HK-2 (cell line): ENCODE results near the gene GALNT16.
A peak's percentile ranks its signal among the peaks of the same experiment; 100 is the strongest.
"Not testable (repeated sequence)": the region's sequence is repeated elsewhere in the genome, so short reads cannot be mapped to it uniquely, and the experiment has no call there.

Experiments
- DNase-seq: peaks from one replicate; pipeline ENCODE4 v3.0.0-alpha.2; 2018; ENCODE audit not compliant: unreplicated experiment

Gene GALNT16

DNA sequence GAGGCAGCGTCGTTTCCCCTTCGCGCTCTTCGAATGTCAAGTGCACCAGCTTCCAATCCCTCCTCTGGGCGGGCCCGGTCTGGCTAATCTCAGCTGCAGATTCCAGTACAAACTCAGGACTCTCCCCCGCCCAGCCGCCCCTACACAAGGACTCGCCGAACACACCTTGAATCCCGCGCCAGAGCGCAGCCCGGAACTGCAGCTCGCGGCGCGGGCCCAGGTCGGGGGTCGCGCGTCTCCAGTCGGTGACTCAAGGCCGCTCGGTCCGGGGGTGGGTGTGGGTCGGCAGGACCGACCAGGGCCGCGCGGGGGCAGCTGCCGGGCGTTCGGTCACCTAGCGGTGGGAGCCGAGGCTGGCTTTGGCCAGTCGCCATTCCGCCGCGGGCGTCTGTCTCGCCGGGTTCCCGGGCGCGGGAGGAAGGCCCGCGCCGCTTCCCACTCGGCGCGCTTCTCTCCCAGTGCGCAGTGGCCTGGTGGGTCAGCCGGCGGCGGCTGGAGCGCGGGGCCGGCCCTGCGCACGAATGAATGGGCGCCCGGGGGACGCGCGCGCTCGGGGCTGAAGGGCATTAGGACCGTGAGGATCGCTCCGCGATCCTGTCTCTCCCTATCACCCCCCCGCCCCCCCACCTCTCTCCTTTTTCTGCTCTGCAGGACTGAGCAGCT lies at the start of gene GALNT16:
GALNT16 (plus strand) TSS at position 632 of the 663 bp plus-strand sequence. CDS start 133 bp downstream, outside the sequence.
- no peak for DNase-seq

DNA sequence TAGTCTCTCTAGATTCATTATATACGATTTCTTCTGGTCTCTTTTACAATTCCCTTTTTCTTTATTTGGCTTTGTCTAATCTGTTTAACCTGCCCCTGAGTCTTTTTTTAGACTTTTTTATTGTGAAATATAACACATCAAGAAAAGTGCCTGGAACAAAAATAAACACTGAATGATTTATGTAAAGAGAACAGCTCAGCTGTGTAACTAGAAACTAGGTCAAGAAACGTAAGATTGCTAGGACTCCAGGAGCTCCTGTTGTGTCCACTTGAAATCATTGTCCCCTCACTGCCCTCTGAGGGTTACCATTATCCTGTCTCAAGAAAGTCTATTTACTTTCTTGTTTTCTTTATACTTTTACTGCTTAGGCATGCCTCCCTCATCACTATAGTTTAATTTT lies 45.6 kb upstream of the GALNT16 start:
- no peak for DNase-seq

DNA sequence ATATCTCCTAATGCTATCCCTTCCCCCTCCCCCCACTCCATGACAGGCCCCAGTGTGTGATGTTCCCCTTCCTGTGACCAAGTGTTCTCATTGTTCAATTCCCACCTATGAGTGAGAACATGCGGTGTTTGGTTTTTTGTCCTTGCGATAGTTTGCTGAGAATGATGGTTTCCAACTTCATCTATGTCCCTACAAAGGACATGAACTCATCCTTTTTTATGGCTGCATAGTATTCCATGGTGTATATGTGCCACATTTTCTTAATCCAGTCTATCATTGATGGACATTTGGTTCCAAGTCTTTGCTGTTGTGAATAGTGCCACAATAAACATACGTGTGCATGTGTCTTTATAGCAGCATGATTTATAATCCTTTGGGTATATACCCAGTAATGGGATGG lies 42.3 kb upstream of the GALNT16 start:
- not testable (repeated sequence) for DNase-seq

DNA sequence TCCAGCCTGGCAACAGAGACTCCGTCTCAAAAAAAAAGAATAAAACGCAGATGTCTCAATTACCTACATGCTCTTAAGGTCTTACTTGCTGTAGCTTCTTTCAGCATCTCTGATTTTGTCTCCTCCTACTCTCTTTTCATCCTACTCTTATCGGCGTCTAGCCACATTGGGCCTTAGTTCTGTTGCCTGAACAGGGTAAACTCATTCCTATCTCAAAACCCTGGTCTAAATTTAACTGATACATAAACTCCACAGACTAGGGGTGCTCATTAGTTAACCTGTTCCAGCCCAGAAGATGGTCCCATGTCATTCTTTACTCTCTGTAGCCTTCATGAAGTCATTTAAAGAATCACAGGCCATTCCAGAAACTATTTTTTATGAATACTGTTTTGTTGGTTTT lies 35.0 kb upstream of the GALNT16 start:
- no peak for DNase-seq

DNA sequence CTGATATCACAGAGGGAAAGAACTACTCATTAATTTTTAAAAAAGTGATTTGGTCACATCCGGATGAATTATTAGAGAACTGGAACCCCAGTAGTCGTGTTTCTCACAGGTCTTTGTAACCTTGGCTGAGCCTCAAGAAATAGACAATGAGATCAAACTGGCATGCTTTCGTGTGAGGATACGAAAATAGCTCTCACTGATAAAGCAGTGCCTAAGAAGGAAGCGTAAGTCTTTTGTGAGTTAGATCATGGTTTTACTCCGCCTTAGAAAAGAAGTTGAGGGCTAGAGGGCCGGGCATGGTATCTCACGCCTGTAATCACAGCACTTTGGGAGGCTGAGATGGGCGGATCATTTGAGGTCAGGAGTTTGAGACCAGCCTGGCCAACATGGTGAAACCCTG lies 33.8 kb upstream of the GALNT16 start:
- DNase-seq = no peak

DNA sequence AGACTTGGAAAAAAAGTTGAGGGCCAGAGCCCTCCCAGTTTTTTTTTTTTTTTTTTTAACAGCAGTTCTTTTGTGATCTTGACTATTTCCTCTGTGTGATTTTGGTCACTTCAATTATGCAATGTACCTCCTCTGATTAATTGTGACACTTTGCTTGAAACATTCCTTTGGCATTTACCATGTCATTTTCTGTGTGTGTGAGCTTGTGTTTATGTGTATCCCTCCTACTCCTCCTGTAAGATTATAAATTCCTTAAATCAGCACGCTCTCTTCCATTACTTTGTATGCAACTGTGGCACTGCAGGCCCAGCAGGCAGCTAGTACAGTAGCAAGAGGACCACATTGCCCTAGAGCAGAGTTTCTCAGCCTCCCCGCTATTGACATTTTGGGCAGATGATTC lies 33.2 kb upstream of the GALNT16 start:
- no peak for DNase-seq

DNA sequence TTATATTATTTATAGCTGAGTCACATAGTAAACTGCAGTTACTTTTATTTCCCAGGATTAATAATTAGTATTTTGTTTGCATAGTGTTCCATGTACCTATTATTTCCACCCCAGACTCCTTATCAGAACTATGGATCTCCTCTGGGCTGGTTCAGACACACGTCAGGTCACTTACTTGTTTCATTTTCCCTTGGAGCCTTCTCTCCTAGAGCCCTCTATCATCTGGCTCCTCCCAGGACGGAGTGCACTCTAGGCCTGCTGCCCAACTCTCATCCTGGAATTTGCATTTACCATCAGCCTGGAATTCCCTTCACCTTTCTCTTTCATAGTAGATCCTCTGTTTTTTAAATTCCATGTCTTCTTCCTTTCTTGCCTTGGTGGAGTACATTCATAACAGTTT lies 28.5 kb upstream of the GALNT16 start:
- DNase-seq = no peak

DNA sequence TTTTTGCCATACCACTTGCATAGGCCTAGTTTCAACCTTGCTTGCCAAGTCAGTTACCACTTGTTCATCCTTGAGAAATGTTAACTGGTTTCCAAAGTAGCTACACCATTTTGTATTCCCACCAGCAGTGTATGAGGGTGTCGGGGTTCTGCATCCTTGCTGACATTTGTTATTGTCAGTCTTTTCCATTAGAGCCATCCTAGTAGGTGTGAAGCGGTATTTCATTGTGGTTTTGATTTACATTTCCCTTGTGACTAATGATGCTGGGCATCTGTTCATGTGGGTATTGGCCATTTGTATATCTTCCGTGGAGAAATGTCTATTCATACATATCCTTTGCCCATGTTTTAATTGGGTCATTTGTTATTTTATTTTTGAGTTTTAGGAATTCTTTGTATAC lies 27.6 kb upstream of the GALNT16 start:
- no peak for DNase-seq

DNA sequence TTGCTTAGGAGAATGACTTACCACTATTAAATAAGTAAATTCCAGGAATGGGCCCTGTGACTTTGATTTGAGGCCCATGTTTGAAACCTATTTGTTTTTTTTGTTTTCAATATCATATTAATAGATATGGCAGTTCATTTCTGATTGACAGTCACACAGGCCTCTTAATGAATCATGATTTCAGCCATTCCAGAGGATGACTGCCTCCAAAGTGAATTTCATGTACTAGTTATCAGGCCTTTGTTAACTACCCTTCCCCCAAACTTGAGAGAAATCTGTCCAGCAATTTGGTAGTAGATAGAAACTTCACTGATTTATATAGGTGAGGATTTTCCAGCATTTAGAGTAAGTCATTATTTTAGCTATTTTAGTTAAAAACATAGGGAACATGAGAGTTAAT lies 25.9 kb upstream of the GALNT16 start:
- DNase-seq = no peak

DNA sequence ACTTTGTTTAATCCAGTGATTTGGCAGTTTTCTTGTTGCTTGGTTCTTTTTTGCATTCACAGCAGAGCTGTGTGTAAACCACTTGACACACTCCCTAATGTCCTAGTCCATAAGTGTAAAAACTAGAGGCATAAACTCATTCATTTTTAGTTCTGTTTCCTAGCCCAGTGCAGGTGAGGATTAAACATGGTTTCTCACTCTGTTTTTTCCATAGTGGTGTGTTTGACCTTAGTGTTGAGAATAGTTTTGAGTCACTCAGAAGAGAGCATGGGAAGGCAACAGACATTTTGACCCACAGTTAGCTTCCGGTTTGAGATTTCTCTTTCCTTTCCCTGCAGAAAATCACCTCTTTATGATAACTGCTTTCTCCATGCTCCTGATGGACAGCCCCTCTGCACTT lies 24.2 kb upstream of the GALNT16 start:
- no peak for DNase-seq

DNA sequence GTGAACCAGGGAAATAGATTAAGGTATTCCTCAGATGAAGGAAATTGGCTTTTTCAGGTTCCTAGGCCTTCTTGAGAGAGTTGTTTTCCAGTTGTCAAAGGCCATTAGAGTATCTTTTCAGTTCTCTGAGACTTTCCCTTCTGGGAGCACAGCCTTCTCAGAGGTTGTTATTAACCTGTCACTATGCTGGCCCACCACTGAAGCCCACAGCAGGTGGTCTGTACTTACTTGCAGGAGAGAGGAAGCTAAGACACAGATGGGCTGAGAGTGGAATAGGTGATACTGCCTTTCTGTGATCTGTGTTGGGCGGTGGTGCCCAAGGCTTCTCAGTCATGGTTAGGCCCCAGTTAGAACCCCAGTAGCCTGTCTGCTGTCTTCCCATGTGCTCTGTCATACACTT lies 22.8 kb upstream of the GALNT16 start:
- DNase-seq = no peak

DNA sequence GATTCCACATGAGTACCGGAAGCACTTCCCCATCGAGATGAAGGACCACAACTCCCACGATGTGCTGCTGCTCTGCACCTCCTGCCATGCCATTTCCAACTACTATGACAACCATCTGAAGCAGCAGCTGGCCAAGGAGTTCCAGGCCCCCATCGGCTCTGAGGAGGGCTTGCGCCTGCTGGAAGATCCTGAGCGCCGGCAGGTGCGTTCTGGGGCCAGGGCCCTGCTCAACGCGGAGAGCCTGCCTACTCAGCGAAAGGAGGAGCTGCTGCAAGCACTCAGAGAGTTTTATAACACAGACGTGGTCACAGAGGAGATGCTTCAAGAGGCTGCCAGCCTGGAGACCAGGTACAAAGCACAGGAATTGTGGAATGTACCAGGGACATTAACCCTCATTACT lies 22.4 kb upstream of the GALNT16 start:
- DNase-seq = no peak

DNA sequence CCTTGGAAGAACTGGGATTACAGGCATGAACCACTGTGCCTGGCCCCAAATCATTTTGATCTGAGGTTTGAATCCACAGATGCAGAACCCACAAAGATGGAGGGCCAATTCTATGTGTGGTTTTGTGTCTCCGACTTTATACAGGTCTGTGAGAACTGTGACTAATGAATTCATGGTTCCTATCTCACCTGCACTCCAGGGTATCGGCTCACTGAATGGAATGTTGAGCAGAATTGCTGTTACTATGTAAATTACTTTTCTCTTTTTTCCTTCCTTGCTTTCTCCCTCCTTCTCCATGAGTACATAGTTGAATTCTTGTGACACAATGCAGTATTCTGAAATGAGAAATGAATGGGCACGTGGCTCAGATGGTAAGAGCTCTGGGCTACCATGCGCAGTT lies 21.1 kb upstream of the GALNT16 start:
- no peak for DNase-seq

DNA sequence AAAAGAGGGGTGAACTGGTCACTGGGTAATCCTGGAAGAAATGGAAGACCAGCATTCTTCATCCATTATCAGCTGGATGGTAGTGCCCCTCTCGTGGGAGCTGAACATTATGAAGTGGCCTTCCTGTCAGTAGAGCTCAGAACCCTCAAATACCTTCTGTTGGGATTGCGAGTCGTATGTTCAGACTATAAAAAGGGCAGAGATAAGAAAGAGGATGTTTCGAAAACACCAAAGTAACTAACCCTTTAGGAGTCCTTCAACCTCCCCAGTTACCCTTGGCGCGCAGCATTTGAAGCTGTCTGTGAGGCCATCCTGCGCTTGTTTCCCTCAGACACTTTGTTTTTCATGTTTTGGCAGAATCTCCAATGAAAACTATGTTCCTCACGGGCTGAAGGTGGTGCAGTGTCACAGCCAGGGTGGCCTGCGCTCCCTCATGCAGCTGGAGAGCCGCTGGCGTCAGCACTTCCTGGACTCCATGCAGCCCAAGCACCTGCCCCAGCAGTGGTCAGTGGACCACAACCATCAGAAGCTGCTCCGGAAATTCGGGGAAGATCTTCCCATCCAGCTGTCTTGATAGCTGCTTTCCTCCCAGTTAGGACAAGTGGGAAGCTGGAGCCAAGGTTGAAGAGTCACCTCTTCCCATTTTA lies 19.3 kb upstream of the GALNT16 start:
- DNase-seq = no peak

DNA sequence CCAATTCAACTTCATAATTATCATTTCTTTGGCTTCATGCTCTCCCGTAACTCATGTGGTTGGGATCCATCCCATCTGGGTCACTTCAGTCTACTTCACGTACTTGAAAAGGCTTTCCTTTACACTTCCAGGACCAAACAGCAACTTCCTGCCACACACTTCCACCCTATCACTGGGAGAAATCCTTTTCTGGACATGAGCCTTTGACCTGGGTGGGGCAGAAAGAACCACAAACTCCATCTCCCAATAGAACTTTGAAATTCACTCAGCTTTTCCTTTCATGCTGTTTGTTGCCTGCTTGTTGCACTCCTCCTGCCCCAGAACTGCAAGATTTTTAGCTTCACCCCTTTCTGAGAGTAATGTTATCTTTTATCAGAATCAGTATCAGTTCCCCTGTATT lies 18.4 kb upstream of the GALNT16 start:
- no peak for DNase-seq

DNA sequence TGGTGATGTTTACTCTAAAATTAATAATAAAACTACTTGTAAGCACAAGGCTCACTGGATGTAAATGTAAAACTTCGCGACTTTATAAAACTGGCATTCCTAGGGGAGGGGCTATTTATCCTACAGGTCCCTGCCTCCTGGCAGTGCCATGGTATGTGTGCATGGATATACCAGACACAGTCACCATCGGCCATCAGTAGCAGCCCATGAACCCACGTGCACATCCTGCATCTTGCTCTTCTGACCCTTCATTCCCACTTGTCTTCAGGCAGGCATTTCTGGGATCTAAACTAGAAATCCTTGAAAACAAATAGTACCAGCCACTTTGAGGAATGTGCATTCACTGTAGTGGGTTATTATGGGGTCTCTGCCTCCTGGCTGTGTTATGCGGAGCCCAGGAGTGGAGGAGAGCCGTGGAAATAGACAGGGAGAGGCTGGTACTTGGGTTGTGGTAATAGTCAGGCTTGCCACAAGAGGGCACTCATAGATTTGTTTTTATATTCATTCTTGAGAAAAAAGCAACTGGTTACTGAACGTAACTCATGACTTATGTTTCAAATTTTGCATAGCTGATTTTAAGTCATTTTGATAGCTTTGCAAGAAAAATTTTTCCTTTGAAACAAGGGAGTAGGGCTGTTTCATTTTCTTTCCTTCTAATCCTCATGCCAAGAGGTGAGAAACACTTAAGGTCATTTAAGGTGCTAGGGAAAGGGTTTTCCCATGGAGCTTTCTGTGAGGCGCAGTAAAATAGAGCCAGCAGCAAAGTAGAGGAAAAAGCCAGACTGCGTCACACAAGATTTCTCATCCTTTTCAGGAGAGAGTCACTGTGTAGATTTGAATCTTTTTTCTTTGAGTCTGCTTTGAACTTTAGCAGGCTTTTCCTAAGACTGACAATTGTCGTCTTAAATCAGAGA lies 17.4 kb upstream of the GALNT16 start:
- peak; percentile 38 for DNase-seq

DNA sequence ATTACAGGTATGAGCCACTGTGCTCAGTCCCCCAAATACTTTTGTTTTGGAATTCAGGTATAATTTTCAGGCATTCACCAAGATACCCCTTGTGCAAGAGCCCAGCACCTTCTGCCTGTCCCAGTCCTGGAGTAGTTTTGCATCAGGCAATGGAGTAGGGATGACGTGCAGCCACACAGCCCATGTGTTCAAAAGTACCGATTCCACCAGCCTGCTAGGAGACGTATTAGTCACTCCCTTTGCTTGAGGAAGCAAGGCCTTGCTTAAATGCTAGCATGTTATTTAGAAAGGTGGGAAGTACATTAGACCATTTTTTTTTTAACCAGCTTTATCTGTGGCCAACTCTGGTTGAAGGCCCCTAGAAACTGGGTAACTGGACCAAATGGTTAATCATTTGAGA lies 15.0 kb upstream of the GALNT16 start:
- DNase-seq = no peak

DNA sequence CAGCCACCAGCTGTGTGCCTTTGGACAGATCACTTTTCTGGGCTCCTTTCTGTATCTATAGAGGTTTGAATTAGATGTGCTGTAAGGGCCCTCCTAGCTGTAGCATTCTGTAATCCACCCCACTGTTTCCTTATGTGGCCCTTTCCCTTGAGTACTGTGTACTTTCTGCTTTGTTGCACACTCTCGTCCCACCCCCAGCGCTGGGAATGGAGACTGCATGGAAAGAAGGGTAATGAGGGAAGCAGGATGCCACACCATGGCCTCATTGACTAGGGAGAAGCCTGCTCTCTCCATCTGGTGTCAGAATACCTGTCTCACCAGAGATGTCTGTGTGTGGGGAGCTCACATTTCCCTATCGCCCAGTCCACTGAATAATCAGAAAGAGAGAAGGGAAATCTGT lies 13.6 kb upstream of the GALNT16 start:
- DNase-seq = no peak

DNA sequence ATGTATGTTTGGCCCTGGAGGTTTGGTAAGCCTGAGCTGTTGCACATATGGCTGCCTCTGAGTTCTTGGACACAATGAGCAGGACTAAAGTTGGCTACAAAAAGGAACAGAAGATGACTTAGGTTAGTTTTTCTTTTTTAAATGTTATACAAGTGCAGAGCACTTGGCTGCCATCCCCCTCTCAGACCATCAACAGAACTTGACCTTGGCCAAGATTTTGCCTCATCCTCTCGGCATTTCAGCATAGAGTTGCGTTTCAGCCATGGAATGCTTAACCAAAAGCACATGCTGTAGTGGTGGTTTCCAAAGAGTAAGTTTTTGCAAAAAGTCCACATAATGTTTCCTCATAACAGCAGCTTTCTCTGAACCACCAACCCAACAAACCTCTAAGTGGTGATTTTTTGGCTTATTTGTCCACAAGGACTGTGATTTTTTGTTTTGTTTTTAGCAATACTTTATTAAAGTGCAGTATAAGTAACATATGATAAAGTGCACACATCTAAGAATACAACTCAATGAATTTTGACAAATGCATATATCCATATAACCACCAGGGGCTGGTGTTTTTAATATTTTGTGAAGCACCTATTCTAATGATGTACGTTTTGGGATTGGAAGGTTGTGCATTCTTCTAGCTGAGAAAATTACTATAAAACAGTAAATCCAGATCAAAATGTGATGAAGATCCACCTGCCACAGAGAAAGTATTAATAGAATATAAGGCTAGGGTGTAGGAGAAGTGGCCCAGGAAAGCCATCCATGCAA lies 12.1 kb upstream of the GALNT16 start:
- no peak for DNase-seq

DNA sequence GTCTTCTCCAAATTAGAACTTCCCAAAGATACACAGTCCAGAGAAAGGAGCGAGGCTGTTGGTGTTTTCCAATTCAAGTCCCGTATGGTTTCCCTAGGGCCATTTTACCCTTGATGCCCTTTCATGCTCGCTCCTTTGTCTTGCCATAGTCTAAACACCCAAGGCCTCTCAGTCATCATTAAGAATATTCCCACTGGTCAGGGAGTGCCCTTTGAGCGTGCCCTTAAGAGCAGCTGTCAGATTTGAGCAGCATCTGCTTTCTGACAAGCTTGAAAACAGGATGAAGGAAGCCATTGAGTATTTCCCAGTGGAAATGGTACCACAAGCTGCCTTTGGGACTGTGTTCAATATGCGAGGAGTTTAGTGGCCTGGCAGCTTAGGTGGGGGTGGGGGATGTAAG lies 10.4 kb upstream of the GALNT16 start:
- no peak for DNase-seq

DNA sequence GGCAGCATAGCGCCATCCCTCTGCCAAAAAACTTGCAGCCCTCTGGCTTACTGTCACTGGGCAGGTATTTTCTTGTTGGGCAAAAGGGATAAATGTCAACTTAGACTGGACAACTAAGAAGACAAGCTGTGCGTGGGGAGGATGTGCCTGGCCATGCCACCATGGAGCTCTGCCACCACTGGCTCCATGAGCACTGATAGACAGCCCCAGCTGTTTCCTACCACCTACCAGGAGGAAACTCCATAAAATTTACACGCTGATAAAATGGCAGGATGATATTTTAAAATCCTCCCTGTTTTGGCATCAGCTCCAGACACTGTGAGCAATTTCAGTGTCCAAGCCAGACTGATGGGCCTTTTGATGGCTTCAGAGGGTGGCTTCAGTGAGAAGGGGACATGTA lies 7.1 kb upstream of the GALNT16 start:
- no peak for DNase-seq

DNA sequence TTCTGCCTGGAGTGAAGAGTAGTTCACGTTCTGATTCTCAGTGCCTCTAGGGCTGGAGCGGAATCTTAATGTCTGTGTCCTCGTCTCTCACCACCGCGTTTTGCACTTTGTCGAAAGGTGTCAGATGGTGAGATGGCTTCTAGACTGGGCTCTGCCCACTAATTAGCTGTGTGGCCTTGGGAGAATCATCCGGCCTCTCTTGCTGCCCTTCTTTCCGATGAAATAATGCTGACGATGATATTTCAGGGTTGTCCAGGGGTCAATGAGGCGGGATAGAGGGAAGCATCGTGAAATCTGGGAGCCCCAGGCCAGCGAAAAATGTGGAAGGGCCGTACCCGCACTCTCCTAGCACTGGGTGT lies 811 bp upstream of the GALNT16 start:
- DNase-seq = no peak
